HG02884 (cell line): ENCODE results near the gene RASAL2.
"Not testable (repeated sequence)": the region's sequence is repeated elsewhere in the genome, so short reads cannot be mapped to it uniquely, and the experiment has no call there.

Experiments used
- ATAC-seq: cut with Tn5 transposase; IDR thresholded peaks from one replicate; pipeline ENCODE4 v1.9.1; 2021; ENCODE audit warnings: mild to moderate bottlenecking, moderate library complexity; ENCODE audit not compliant: unreplicated experiment

RASAL2 gene

DNA sequence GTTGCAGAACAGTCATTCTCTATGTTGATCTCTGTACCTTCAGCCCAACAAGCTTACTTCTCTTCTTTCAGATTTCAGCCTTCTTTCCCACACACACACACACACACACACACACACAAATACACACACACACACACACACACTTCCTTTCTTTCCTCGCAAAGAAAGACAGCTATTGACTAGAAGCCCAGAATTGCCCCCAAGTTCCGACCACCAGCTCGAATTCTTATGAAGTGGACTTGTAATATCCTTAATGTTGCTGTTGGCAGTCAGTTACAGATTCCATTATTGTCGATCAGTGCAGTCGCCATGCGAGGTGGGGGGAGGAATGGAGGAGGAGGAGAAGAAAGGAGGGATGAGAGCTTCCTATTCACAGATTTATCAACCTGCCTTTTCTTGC lies 277.3 kb downstream of the RASAL2 start:
- ATAC-seq: no peak

DNA sequence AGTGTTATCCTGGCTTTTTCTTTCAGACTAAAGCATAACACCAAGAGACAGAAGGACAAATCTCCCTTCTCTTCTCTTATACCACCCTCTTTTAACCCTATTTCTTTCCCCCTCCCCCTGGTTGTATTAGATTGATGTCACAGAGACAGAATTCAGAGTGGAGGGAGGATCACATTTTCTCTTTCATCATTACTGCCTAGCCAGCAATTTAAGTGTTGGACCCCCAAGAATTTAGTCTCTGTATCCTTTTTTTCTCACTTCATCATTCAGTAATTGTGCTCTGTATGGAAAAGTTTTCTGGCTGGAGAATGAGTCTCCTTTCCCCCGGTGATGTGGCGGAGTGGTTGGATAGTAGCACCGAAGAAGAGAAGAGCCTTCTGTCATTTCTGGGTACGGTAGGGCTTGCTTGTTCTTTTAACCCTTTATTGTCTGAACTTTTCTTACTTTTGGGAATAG lies 278.1 kb downstream of the RASAL2 start:
- no peak for ATAC-seq

DNA sequence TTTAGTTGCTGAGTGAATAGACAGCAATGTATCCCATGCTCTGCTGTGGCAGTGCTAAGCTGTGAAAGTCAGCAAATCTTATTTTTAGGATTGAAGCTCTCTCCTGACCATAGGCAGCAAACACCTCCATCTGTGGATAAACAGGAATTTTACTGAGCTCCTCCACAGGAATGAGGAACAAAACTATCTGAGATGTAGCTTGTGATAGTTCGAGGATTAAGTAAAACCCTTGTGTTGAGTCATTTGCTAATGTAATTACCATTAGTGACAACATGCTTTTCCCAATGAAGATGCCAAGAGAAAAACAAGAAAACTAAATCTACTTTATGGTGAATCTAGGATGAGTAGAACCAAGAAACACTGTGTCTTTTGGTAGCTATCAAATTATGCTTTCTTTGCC lies 280.1 kb downstream of the RASAL2 start:
- ATAC-seq: no peak

DNA sequence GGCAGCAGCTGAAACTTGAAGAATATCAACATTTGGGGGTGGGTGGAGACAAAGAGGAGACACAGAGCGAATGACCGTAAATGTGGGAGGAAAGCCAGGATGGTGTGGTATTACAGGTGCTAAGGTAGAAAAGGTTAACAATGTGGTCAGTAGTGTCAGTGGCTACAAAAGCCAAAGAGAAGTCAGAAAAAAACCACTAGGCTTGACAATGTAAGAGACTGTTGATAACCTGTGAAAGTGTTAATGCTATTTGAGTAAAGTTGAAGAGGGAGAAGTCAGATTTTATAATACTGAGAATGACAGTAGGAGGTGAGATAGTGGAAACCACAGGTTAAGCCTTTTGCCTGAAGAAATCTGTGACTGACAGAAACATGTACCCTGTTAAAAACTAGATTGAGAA lies 282.1 kb downstream of the RASAL2 start:
- ATAC-seq: no peak

DNA sequence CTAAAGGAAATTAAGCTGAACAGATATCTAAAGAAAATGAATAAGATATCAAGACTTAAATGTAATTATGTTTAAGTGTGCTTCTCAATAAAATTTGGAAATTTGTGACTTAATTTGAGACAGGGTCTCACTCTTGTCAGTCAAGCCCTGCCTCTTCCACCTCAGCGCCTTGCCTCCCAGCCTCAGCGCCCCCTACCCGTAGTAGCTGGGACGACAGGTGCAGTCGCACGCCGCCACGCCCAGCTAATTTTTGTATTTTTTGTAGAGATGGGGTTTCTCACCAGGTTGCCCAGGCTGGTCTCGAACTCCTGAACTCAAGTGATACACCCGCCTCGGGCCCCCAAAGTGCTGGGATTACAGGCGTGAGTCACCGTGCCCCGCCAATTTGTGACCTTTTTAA lies 285.9 kb downstream of the RASAL2 start:
- ATAC-seq: no peak

DNA sequence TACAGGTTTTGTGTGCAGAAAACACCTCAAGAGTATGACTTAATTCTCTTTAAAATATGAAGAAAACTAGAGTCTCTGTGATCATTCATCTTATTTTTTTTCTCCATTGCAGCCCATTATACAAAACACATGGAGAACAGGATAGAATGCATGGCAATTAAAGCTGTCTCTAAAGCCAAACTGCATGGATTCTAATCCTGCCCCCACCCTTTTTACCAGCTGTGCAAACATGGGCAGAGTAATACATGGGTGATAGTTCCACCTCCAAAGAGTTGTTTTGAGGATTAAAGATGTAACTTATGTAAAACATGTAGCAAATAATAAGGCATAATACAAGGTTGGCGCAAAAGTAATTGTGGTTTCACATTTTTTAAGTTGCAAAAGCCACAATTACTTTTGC lies 288.5 kb downstream of the RASAL2 start:
- ATAC-seq: no peak

DNA sequence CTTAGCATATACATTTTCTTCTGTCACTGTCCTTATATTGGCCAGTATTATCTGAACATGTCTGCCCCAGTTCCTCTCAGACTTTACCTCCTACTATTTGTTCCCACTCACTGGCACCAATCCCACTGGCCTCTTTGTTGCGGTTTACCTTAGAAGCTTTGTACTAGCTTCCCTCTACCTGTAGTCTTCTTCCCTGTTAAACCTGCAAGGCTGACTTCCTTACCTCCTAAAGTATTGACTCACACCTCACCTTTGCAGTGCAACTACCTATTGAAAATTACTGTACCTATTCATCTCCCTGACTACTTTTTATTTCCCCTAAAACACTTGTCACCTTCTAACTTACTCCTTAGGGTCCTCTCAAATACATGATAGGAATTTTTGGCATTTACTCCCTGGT lies 291.8 kb downstream of the RASAL2 start:
- ATAC-seq: no peak

DNA sequence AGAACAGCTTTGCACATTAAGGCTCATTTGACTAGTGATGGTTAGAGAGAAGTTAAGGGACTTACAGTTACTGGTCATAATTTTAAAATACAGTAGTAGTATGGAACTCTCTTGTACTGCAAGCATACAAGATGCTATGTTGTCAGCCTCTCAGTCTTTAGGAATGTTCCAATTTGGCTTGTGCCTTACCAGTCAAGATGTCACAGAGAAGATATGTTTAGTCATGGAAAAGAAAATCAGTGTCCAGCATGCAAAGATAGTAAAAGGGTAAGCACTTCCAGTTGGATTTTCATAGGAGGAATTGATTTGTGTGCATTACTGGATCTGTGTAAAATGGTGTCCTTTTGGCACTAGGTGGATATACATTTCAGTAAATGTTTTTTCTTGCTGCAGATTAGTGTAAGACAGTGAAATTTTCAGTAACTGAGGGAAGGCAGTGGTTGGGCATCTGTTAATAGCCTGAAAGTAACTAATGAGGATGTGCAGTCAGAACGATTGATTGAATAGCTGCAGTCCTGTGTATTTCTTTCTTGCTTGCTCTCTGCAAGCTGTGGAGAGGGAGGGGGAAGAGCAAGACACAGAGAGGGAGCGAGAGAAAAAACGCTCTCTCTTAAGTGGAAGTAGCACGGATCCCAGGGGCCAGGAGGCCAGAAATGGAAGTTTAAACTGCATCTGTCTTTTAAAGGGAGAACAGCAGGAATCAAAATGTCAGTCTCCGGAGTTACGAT lies 294.7 kb downstream of the RASAL2 start:
- no peak for ATAC-seq

DNA sequence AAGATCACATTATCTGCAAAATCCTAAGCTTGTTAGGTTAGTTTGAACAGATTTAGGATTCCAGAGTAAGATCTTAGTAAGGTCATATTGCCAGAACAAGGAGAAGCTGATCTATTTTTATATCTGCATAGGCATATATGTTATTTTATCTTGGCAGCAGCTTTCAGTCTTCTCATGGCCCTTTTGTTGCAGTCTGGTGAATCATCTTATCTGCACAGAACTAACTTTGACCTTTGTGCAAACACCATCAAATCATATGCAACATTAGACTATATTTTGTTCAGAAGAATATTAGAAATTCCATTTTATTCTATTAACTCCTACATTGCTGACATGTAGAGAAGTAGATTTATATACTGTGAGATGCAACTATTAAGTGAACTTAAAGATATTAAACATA lies 295.5 kb downstream of the RASAL2 start:
- ATAC-seq: no peak

DNA sequence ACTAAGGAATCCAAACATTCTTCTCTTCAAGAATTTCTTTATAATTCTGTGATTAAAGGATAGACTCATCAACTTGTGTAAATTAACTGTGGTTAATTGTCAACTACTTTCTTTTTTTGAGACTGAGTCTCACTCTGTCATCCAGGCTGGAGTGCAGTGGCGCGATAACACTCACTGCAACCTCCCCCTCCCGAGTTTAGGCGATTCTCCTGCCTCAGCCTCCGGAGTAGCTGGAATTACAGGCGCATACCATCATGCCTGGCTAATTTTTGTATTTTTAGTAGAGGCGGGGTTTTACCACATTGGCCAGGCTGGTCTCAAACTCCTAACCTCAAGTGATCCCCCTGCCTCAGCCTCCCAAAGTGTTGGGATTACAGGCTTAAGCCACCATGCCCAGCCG lies 296.4 kb downstream of the RASAL2 start:
- ATAC-seq: not testable (repeated sequence)

DNA sequence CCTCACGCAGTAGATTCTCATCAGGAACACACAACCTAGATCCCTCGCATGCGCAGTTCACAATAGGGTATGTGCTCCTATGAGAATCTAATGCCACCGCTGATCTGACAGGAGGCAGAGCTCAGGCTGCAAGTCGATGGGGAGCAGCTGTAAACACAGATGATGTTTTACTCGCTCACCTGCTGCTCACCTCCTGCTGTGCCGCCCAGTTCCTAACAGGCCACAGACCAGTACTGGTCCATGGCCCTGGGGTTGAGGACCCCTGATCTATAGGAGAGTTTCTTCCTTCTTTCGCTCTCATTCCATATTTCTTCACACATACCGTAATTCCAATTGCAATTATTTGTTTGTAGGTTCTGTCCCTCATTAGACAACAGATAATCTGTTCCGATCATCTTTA lies 299.5 kb downstream of the RASAL2 start:
- no peak for ATAC-seq

DNA sequence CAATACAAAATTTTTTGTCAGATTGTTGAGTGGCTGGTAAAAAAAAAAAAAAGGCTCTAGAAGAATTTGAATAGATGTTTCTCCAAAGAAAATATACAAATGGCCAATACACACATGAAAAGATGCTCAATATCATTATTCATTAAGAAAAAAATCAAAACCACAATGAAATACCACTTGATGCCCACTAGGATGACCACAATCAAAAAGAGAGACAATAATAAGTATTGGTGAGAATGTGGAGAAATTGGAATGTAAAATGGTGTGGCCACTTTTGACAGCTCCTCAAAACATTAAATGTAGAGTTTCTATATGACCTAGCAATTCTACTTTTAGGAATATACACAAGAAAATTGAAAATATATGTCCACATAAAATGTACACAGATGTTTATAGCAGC lies 302.9 kb downstream of the RASAL2 start:
- no peak for ATAC-seq

DNA sequence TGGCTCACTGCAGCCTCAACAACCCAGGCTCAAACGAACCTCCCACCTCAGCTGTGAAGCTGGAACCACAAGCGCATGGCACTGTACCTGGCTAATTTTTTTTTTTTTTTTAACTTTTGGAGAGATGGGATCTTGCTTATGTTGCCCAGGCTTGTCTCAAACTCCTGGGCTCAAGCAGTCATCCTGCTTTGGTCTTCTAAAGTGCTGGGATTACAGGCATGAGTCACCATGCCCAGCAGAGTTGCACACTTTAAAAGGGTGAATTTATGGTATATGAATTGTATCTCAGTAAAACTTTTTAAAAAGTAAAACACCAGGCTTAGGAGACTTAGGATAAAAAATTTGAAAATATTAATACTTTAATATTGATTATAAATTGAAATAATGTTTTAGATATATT lies 303.8 kb downstream of the RASAL2 start:
- ATAC-seq: no peak

DNA sequence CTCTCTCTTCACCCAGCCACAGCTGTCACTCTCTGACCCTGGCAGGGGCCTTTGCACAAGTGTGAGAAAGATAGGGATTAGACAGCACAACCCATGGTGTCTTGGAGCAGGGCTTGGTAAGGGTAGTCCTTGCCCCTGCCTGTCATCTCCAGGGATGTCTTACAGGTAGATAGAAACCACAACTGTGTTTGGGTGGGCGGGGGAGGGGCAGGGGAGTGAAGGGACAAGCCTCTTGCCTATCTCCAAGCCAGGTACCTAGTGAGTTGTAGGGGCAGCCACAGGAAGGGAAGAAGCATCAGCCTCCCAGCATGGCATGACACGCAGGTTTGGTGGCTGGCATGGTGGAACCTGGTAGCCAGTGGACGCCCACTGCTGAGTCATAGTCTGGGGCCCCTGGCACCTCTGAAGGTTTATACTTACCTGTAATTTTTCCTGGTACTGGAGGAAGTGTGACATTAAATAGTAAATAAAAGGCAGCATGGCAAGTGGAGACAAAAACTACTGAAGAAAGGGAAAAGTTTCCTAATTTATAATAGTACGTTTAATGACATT lies 305.3 kb downstream of the RASAL2 start:
- no peak for ATAC-seq

DNA sequence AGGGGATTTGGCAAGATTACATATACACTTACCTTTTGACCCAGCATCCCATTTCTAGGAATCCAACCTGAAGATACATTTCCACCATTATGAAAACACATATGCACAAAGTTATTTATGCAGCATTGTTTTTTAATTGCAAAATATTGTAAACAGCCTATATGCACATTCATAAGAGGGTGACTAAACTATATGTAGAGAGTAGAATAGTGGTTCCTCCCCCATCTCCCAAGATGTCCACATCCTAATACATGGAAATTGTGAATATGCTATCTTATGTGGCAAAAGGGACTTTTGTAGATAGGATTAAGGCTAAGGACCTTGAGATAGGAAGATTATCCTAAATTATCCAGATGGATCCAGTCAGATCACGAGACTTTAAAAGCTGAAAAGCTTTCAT lies 311.2 kb downstream of the RASAL2 start:
- ATAC-seq: no peak

DNA sequence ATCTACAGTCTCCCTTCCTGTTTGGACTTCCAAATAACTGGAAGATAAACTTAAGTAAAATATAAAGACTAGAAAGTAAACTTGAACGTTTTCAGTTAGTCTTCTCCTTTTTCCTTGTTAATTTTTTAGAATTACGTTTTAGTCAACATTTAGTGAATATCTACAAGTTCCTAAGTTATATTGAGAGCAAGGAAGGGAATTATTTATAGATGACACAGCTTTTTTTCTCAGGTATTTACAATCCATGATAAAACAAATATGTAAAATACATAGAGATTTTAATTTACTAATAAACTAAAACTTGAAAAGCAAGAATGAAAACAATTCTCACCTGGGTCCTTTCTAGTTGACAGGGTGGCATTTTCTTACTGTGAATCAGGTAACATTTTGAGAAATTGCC lies 313.3 kb downstream of the RASAL2 start:
- no peak for ATAC-seq

DNA sequence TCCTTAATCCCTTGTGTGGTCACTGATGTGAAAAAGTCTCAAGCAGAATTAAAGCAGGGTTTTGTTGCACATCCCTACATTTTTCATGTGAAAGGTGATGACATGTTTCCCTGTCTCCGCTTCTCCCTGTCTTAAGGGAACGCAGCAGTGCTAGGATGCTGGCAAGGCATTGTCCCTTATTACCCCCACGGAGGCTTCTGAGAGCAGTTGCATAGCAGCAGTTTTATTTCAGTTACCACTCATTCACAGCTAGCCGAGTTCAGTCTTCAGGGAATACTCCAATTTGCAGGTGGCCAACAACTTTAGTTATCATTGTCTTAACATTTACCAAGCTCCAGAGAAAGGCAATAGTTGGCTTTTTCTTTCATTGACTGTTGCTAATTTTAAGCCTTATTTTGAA lies 313.8 kb downstream of the RASAL2 start:
- ATAC-seq: no peak

DNA sequence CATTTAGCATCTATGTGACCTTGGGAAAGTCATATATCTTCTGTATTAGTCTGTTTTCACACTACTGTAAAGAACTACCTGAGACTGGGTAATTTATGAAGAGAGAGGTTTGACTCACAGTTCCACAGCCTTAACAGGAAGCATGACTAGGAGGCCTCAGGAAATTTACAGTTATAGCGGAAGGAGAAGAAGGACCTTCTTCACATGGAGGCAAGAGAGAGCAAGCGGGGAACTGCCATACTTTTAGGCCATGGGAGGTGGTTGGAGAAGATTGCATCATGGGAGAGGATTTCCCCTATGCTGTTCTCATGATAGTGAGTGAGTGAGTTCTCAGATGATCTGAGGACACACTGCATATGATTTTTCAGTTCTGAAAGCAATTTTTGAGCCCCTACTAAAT lies 315.0 kb downstream of the RASAL2 start:
- no peak for ATAC-seq

DNA sequence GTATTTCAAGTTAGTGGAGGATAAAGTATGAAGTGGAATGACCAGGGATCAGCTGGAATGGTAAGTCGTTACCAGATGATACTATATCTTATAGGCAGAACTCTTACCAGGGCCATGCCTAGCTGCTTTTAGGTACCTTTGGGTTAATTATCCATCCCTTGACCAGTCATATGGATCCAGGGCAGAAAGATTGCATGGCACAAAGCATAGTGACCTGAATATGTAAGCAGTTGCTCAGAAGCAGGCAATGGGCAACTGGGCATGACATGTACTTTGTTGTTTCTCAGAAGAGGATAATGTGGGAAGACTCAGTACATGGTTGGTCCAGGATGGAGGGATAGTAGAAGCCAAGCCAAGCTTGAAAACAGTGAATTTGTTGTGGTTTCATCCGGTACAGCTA lies 315.6 kb downstream of the RASAL2 start:
- no peak for ATAC-seq

DNA sequence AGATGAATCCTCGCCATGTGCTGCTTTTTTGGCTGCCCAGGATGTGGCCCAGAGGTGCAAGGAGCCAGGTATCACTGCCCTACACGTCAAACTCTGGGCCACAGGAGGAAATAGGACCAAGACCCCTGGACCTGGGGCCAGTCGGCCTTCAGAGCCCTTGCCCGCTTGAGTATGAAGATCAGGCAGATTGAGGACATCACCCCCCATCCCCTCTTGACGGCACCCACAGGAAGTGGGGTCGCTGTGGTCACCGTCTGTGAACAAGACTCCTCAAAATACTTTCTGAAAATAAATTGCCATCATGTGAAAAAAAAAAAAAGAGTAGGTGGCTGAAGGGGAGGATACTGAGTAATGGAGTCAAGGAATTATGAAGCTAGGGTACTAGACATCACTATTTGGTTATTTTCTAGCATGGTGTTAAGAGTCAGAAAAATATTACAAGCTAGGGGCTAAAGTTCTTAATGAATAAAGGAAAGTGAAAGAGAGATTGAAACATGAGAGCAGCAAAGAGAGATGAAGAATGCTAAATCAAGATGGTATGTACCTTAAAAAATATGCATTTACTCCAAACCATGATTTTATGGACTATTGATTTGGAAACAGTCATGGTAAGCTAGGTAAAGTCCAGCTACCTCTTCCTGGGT lies 318.0 kb downstream of the RASAL2 start:
- peak; percentile 61 for ATAC-seq

DNA sequence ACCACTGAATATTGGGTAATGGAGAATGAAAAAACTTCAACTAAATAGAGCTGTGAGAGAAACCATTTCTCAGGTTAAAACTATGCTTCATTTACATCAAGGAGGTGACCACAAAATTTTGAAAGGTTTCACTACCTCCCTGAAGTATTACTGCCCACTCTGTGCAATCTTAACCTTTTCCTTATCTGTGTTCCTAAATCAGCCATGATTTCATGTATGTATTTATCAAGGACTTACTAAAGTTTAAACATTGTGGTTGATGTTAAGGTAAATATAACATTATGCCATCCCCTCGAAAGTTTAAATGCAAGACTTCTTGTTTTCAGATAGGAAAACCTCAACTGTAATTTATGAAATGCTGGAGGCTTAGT lies 318.5 kb downstream of the RASAL2 start:
- ATAC-seq: peak; percentile 91

DNA sequence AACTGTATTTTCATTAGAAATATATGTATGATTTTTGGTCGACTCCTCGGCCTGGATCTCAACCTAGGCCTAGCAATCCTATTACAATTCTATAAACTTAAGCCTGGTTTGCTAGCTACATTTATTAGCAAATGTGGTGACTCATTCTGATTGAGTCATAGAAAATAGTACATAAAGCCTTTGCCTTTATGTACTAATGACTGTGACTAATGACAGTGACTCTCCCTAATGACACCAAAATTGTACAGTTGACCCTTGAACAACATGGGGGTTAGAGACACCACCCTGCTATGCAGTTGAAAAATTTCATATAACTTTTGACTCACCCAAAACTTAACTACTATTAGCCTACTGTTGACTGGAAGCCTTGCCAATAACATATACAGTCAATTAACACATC lies 324.0 kb downstream of the RASAL2 start:
- ATAC-seq: no peak
